Middle frontal gyrus (tissue), 1 donor: ENCODE measurements around the gene TMEM69.
A peak's percentile ranks its signal among the peaks of the same experiment; 100 is the strongest.
"Not testable (repeated sequence)": the region's sequence is repeated elsewhere in the genome, so short reads cannot be mapped to it uniquely, and the experiment has no call there.

Source experiments
- DNase-seq: peaks from one replicate; pipeline ENCODE4 v3.0.0-alpha.2; 2015; ENCODE audit warnings: low spot score; ENCODE audit errors: extremely low spot score

Gene TMEM69

DNA sequence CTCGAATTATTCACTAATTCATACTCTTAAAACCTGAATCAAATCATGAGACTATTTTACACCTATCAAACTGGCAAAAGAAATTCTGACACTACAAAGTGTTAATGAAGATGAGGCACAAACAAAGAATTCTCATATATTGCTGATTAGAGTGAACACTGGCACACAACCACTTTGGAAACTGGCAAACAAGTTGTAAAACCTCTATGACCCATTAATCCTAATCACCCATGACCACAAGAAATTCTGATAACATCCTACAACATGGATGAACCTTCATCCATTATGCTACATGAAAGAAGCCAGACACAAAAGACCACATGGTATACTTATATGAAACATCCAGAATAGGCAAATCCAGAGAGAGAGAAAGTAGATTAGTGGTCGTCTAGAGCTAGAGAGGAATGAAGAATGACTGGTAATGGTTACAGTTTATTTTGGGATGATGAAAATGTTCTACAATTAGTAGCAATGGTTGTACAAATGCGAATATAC lies 10.2 kb upstream of the TMEM69 start:
- DNase-seq = no peak

DNA sequence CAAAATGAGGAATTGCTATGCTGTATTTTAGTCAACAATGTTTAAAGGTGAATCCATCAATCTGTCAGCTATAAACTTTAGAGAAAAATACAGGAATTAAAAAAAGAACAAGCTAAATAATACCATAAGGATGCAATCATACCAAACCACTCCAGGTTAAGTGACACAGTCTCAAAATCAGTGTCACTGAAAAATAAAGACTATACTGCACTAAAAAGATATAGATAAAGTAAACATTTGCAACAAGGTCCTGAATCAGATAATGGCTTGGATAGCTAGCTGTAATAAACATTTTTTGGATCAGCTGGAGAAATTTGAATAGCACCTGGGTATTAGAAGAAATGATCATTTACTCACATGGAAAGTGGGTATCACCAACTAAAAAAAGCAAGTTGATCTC lies 9.5 kb upstream of the TMEM69 start:
- DNase-seq = no peak

DNA sequence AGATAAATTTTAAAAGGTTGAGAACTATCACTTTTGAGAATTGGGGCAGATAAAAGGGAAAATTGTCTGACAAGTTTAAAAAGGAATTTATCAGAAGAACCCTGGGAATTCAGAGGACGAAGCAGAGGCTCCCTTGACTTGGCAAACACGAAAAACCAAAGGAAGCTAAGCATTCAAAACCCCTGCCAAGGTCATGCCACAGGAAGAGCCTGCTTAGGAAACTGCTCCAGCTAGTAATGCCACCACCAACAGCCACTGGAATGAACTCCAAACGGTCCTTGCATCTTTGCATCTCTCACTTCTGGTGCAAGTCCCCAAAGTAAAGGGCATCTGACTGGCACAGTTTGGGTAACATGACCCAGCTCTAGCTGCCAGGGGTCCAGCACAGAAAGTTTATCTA lies 8.9 kb upstream of the TMEM69 start:
- no peak for DNase-seq

DNA sequence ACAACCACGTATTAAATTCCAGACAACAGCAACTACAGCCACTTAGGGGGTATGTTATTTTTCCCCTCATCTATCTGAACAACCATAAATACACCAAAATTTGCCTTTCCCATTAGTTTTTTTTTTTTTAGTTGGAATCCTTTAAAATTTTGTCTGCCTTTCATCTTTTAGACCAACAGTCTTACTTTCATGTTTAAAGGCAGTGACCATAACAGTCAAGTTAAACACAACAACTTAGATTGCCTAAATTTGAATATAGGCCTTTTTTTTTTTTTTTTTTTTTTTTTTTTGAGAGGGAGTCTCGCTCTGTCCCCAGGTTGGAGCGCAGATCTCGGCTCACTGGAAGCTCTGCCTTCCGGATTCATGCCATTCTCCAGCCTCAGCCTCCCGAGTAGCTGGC lies 5.0 kb upstream of the TMEM69 start:
- DNase-seq = no peak

DNA sequence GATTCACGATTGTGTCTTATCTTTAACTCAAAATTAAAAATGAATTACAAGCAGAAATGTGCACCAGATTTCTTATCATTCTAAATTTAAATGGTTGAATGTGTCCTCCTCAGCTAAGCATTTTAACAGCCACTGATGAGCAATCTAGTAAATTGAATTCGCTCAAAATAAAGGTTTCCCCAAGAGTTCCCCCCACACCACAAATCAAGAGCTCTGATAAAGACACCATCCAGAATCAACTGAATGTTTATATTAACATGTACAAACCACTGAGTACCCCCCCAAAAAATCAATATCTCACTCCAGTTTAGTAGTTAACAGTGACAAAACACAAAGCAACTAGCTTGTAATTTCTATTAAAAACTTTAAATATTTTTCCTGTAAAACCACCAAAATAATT lies 3.6 kb upstream of the TMEM69 start:
- no peak for DNase-seq

DNA sequence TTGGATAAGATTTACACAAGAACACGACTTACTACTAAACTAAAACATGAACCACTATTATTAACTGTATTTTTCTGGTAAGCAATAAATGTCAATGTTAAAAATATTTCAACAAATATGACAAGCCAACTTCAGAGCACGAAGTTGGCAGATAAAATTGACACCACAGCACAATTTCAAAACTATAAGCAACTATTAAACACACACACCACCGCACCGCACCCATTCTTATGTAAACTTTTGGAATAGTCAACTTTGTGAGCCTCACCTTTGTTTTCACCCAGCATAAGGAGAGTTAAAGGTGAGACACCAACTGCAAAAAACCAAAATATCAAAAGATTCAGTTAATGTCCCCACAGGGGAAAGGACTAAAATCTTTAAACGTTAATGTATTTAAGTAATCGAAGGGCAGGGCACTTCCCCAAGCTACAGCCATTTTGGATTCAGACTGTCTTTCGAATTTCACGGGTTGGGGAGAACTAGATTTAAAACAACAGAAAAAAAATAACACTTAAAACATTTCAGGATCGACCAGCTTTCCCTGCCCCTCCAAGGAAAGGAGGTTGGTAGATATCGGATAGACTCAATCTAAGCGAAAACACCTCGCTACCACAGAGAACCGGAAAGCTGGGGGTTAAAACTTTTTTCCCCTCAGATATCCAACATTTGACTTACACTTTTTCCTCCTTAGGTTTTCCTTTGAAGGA lies 2.5 kb upstream of the TMEM69 start:
- no peak for DNase-seq

DNA sequence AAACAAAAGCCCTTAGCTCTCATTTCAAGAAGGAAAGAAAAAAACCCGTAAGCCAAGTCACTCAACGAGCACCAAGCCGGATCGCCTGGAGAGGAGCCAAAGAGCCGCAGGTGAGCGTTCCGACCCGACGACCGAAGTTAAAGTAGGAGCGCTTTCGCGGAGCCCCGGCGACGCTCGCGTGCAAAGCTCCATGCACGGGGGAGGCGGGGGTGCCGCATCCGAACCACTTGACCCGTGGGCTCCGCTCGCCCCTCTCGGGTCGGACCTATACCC lies 2.0 kb upstream of the TMEM69 start:
- DNase-seq = no peak

DNA sequence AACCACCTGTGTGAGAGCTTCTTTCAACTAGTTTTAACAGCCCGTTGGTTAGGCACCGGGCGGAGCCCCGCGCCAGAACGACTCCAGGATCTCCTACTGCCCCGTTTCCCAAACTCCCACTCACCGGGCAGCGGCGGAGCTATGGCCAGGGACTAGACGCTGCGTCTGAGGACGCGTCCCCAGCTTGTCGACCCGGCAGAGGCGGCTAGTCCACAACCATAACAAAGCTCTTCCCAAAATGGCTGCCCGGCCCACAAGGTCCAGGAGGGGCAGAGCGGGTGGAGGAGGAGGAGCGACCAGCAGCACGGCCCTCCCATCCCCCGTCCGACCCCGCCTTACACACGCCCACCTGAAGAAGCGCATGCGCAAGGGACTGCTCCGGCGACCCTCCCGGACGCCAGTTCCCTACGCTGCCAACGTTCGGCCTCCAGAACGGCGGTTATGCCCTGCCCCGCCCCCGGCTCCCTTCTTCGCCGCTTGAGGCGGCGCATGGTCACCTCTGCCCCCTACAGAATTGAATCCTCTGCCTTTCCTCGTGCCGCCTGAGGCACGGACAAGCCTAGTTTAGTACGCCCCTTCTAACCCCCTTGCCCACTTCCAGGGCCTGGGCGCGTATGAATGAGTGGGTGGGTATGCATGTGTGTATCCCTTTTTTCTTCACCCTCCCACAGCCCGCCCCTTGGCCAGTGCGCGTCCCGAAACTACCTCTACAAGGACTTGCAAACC lies 1.5 kb upstream of the TMEM69 start, which contains the start of gene GPBP1L1:
Gene GPBP1L1, minus strand, starts transcription at position 246 of the 726 bp plus-strand sequence. CDS start 27,446 bp downstream, outside the sequence.
- peak; percentile 92 for DNase-seq

DNA sequence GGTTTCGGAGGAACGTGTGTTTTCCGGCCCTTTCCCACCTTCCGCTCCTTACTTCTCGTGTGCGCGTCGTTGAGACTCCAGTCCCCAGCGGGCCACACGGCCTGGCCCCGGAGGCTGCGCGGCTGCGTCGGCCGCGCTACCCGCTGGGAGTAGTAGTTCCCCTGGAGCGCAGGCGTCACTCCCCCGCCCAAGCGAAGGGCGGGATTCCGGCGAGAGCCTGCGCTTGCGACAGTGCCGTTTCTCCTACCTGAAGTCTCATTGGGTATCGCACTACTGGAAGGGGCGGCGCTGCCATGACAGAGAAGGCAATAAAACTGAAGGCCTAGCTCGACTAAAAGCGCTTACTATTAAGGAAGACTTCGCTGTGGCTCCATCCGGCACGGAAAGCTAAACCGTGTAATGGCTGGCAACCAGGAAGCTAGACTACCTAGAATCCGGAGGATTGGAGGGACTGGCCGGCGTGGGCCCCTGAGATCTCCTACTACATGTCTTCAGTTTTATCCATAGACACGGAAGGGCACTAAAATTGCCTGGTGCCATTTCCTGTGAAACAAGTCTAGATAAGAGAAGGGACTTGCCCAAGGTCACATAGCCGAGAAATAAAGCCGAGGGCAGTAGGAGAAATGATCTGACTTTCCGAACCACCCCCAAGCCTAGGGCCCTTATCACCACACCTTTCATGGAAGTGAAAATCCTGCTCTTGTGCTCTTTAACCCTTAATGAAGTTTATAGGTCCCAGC lies 797 bp upstream of the TMEM69 start:
- DNase-seq = peak; percentile 96

DNA sequence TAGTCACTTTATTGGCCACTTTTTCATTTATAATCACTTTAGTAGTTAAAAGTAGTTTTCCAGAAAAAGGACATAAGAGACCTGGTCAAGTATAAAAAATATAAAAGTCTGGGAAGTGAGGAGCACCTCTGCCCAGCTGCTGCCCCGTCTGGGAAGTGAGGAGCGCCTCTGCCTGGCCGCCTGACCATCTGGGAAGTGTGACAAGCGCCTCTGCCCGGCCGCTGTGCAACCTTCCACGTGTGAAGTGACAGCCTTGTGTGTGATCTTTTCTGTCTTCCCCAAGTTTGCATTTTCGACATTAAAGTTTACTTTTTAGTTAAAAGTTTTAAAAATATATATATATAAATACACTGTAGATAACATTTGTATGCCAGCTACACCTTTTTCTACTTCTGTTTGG lies 5.8 kb downstream of the TMEM69 start:
- DNase-seq = not testable (repeated sequence)

DNA sequence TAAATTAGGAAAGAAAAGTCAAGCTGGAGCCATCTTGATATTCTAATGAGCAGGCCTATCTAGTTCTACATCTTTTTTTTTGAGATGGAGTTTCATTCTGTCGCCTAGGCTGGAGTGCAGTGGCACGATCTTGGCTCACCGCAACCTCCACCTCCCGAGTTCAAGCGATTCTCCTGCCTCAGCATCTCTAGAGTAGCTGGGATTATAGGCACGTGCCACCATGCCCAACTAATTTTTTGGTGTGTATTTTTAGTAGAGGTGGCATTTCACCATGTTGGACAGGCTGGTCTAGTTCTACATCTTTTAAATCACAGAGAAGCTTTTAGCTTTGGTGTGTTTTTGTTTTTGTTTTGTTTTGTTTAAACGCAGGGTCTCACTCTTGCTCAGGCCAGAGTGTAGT lies 6.8 kb downstream of the TMEM69 start:
- no peak for DNase-seq

DNA sequence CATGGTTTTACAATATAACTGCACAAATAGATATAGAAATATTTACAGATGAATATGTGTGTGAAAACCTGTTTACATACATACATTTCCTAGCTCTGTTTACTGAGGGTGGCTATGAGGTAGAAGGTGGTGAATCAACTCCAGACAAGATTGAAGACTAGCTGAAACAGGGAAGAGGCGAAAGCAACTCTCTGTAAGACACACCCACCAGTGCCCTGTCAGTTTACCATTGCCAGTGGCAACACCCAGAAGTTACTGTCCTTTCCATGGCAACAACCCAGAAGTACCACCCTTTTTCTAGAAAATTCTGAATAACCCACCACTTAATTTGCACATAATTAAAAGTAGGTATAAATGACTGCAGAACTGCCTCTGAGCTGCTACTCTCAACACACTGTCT lies 16.7 kb downstream of the TMEM69 start:
- DNase-seq = no peak

DNA sequence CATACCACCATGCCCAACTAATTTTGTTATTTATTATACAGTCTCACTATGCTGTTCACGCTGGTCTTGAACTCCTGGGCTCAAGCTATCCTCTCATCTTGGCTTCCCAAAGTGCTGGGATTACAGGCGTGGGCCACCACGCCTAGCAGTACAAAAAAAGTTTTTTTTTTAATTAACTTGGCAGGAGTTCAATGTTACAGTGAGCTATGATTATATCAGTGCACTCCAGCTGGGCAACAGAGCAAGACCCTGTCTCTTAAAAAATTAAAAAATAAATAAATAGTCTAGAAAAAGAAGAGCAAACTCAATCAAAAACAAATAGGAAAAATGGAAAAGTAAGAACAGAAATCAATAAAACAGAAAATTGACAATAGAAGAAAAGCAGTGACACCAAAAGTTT lies 25.7 kb downstream of the TMEM69 start:
- DNase-seq = no peak

DNA sequence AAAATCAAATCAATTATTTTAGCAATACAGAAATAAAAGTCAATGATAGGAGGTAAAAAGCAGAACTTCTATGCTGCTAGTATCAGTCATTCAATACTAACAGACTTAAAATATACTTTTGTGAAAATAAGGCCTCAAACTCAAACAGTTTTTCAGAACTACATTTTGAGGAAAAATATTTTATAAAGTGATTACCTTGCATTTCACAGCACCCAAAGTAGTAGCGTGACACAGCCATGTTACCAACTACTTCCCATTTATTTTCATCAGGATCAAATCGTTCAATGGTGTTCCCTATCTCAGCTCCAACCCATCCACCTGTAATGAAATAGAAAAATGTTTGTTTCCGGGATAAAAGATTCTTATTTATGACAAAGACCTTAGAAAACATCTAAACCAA lies 28.7 kb downstream of the TMEM69 start:
- DNase-seq = no peak

DNA sequence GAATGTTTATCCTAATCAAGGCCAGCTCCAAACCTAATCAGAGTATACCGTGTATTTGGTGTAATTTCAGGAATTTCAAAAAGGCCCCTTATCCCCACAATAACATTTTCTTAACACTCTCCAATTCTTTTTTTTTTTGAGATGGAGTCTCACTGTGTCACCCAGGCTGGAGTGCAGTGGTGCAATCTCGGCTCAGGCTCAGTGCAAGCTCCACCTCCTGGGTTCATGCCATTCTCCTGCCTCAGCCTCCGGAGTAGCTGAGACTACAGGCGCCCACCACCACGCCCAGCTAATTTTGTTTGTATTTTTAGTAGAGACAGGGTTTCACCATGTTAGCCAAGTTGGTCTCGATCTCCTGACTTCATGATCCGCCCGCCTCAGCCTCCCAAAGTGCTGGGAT lies 29.4 kb downstream of the TMEM69 start:
- DNase-seq = not testable (repeated sequence)

DNA sequence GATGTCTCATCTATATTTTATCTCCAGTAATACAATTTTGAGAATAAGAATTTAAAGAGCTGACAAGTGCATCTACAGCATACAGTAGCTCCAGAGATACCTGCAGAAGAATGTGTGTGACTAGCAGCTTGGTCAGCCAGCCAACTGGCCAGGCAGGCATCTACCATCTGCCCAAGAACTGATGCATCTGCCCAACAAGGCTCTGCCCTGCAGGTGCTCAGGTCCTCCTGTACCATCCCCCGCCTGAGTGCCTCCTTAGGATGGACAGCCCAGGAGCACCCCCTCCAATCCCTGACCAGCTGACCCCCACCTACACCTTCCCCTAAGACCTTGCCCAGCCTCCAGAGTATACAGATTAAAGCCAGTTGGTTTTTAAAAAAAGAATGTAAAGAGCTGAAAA lies 30.3 kb downstream of the TMEM69 start:
- no peak for DNase-seq

DNA sequence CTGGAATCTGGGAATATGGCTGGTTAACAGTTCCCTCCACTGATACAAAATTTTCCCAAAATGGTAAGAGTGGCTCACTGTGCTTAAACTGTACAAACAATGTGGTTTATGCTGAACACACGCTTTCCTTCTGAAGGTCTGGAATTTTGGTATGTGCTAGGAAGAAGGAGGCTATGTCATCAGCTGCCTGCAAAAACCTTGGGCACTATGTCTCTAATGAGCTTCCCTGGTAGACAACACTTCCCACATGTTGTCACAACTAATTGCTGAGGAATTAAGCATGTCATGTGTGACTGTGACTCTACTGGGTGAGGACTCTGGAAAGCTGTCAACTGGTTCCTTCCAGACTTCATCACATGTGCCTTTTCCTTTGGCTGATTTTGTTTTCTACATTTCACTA lies 33.2 kb downstream of the TMEM69 start:
- DNase-seq = no peak

DNA sequence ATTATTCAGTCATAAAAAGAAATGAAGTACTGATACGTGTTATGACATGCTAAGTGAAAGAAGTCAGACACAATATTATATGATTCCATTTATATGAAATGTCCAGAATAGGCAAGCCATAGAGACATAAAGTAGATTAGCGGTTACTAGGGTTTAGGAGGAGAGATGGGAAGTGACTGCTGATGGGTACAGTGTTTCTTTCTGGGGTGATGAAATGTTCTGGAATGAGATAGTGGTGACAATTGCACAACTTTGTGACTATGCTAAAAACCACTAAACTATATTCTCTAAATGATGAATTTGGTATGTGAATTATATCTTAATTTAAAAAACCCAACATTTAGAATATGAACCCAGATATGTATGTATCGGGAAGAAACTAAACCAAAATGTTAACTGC lies 34.8 kb downstream of the TMEM69 start:
- DNase-seq = no peak

DNA sequence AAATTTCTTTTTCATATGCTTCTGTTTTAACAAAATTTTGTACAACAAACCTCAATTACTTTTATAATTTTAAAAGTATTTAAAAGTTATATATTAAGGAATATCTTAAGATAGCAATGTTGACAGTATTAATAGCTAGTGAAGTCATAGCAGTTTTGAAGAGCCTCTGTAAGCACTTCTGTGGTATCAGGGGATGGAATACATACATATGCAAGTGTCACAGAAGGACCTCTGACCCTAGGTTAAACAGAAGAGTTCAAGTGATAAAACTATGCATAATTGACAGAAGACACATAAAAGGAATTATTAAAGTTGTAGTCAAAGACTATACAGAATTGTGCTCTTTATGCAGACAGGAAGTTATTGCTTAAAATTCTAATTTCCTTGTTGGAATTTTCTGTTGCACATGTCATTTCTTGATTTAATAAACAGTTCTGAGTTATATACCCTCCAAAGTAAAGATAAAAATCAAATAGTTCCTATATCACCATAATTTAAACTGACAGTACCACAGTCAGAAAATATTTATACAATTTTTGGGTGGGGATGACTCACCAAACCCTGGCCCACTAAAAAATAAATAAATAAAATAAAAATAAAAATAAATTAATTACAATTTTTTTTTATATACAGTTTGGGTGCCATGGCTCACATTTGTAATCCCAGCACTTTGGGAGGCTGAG lies 35.4 kb downstream of the TMEM69 start:
- no peak for DNase-seq

DNA sequence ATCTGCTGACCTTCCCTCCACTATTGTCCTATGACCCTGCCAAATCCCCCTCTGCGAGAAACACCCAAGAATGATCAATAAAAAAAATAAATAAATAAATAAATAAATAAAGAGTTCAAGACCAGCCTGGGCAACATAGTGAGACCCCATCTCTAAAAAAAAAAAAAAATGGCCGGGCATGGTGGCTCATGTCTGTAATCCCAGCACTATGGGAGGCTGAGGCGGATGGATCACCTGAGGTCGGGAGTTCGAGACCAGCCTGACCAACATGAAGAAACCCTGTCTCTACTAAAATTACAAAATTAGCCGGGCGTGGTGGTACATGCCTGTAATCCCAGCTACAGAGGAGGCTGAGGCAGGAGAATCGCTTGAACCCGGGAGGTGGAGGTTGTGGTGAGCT lies 38.0 kb downstream of the TMEM69 start:
- not testable (repeated sequence) for DNase-seq

DNA sequence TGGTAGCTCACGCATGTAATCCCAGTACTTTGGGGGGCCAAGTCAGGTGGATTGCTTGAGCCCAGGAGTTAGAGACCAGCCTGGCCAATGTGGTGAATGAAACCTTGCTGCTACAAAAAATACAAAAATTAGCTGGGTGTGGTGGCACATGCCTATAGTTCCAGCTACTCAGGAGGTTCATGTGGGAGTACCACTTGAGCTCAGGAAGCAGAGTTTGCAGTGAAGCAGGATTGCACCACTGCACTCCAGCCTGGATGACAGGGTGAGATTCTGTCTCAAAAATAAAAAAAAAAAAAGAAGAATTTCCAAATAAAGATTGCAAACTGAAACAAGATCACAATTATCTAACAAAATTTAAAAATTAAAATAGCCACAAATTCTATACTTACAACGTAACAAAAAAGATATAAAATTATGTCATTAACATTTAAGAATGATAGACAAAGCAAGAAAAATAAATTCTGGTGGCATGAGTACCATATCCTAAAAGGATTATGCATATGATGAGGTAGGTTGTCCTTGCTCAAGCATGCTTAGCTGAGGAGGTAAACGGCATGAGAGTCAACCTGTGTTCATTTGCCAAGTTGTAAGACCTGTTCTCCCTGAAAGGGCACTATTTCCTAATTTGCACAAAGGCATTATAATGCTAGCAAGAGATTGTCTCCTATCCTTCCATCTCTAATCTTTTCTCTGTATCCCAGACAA lies 42.2 kb downstream of the TMEM69 start:
- DNase-seq = no peak
